Calu3 (cell line): ENCODE measurements around the gene APOL1. TPM values are rescaled to one million over a fixed set of nuclear protein-coding genes. Genes with fewer than 3 reads are reported as not detected.

Experiments
- BruUV-seq: library from RNA; stranded (reverse); fragments of 400-500 nt; replicated peaks from 2 replicates; lab custom pipeline; 2021; lab: Mats Ljungman, UMichigan
- CTCF ChIA-PET: fragments of 300-600 bp; sonication (Branson Sonifier 250); formaldehyde crosslinking; loops from one replicate; lab custom pipeline; 2022; ENCODE audit warnings: antibody characterized with exemption; lab: Charles Lee
- DNase-seq: peaks from one replicate; pipeline ENCODE4 v3.0.0; 2022
- H3K27ac Mint-ChIP-seq: one replicate; pipeline ENCODE4 v1.8.0; 2022; ENCODE audit warnings: mixed read lengths; ENCODE audit not compliant: unreplicated experiment
- H3K27me3 Mint-ChIP-seq: one replicate; pipeline ENCODE4 v1.8.0; 2022; ENCODE audit warnings: mixed read lengths; ENCODE audit not compliant: unreplicated experiment
- H3K36me3 Mint-ChIP-seq: one replicate; pipeline ENCODE4 v1.8.0; 2022; ENCODE audit warnings: mild to moderate bottlenecking, moderate library complexity, mixed read lengths; ENCODE audit not compliant: insufficient read depth, unreplicated experiment
- H3K4me1 Mint-ChIP-seq: one replicate; pipeline ENCODE4 v1.8.0; 2022; ENCODE audit warnings: mild to moderate bottlenecking, low read depth, mixed read lengths; ENCODE audit not compliant: unreplicated experiment
- H3K4me3 Mint-ChIP-seq: one replicate; pipeline ENCODE4 v1.8.0; 2022; ENCODE audit warnings: mild to moderate bottlenecking, low read depth, moderate library complexity, mixed read lengths; ENCODE audit not compliant: unreplicated experiment
- H3K9me3 Mint-ChIP-seq: one replicate; pipeline ENCODE4 v1.8.0; 2022; ENCODE audit warnings: low read depth, mixed read lengths; ENCODE audit not compliant: unreplicated experiment
- intact Hi-C: fragments of 100-400 bp; cut with micrococcal nuclease; formaldehyde crosslinking; loops from one replicate; pipeline ENCODE4 v1.10.0; 2022; ENCODE audit not compliant: unreplicated experiment
- total RNA-seq: library from RNA; stranded (reverse); gene quantifications from 2 replicates; pipeline ENCODE4 v1.2.3, GENCODE V29; 2022
- TF ChIP-seq, protein P1 (sequence below): fragments of 200-600 bp; IDR thresholded peaks from one replicate; pipeline ENCODE4 v1.8.0; 2022; ENCODE audit warnings: antibody characterized with exemption; ENCODE audit not compliant: unreplicated experiment

The APOL1 gene
- total RNA-seq, 1 experiment from 2014 or later = 313 TPM

DNA sequence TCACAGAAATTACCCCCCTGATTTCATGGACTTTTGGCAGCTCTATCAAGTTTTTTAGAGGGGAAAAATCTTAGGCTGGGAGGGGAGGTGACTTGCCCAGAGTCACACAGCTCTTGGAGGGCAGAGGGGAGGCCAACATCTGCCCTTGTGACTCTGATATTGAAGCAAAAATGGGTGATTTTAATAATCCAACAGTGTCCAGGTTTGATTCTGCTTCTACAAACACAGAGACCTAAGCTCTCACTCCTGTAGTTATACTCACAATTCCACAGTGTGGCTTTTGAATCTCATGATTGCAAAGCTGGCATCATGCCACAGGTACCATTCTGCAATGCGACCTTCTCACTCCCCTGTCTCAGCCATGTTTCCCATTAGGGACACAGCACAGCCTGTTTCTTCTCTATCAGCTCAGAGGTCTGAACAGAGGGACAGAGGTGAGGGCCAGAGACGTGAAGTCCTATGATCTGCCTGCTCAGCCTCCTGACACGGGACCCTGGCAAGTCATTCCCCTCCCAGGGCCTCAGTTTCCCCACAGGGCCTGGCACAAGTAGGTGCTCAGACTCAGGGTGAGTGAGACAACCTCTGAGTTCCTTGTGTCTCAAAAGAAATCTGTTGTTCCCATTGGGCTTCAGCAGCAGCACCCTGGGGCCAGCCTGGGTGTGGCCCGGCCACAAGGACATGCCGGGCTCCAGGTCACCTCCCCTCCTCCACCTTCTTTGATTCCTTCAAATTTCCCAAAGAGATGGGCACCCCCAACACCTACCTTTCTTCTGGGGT, 14.4 kb upstream of the APOL1 start:
- Mint-ChIP-seq H3K4me1 (peaks cover 68% of the 10 kb centered on the region), H3K4me3 (peak overlapping the region; percentile 97), H3K27ac (peak overlapping the region; percentile 95), H3K9me3 (peaks cover 4% of the 10 kb centered on the region), H3K36me3 (peaks cover 60% of the 10 kb centered on the region), H3K27me3 (no peaks in the 10 kb centered on the region)
- TSS peak; percentile 39 for BruUV-seq
- intact Hi-C loops = loop anchor here (2.0 kb wide), 1 partner anchor 14 kb away; the partner anchor contains the start of gene APOL1
- CTCF ChIA-PET = interaction anchor here (0.9 to 4.3 kb wide), 5 partner anchors 13 to 48 kb away, joined by 3 to 63 read pairs (median 4); partner anchors contain the start of gene APOL1
- TF ChIP-seq, protein P1, sequence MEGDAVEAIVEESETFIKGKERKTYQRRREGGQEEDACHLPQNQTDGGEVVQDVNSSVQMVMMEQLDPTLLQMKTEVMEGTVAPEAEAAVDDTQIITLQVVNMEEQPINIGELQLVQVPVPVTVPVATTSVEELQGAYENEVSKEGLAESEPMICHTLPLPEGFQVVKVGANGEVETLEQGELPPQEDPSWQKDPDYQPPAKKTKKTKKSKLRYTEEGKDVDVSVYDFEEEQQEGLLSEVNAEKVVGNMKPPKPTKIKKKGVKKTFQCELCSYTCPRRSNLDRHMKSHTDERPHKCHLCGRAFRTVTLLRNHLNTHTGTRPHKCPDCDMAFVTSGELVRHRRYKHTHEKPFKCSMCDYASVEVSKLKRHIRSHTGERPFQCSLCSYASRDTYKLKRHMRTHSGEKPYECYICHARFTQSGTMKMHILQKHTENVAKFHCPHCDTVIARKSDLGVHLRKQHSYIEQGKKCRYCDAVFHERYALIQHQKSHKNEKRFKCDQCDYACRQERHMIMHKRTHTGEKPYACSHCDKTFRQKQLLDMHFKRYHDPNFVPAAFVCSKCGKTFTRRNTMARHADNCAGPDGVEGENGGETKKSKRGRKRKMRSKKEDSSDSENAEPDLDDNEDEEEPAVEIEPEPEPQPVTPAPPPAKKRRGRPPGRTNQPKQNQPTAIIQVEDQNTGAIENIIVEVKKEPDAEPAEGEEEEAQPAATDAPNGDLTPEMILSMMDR = no peak
- DNase-seq = no peak

DNA sequence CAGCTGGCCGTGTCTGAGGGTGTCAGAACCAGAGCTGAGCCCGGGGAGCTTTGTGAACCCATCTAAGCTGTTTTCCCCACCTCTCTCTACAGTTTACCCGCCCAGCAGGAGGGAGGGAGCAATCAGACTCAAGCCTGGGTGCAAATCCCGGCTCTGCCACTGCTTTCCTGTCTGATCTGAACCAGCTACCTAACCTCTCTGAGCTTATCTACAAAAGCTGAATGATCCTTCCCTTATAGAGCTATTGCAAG, 13.9 kb upstream of the APOL1 start:
- Mint-ChIP-seq H3K36me3 (peaks cover 57% of the 10 kb centered on the region), H3K27ac (peak overlapping the region; percentile 95), H3K4me1 (peaks cover 66% of the 10 kb centered on the region), H3K9me3 (peaks cover 4% of the 10 kb centered on the region), H3K27me3 (no peaks in the 10 kb centered on the region), H3K4me3 (peak overlapping the region; percentile 97)
- BruUV-seq = no TSS peak
- intact Hi-C loops = loop anchor here (2.0 kb wide), 1 partner anchor 14 kb away; the partner anchor contains the start of gene APOL1
- TF ChIP-seq, protein P1 = no peak
- DNase-seq = no peak
- CTCF ChIA-PET = interaction anchor here (0.9 to 4.3 kb wide), 5 partner anchors 13 to 44 kb away, joined by 3 to 63 read pairs (median 4); partner anchors contain the start of gene APOL1

DNA sequence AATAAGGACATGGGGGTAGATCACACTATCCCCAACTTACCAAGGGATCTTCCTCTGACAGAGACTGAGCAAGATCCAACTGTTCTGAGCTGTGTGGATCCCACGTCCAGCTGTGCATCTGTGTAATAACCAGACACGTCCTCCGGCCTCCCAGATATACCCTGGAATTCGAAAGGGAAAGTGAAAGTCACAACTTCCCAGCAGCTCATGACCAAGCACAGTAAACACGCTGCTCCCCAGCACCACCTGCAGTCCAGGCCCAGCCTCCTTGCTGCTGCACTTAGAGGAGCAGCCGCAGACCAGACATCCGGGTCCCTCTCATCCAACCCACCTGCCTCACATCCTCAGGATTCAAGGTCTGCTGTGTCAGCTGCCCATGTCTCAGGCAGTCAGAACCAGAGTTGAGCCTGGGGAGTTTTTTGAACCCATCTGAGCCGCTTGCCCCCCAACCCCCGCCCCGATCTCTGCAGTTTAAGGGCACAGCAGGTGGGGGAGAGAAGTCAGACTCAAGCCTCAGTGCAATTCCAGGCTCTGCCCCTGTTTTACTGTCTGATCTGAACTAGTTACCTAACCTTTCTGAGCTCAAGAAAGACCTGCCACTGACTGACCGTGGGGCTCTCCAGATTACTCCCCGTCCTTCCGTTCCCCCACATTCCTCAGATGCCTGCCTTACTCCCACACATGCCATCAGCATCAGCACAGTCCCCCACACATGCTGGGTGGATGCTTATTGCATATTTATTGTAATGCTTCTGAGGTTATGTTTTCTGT, 13.3 kb upstream of the APOL1 start, which contains the start of gene APOL2:
TSS of gene APOL2 (minus strand) at position 127 of the 771 bp plus-strand sequence. CDS start 6,365 bp downstream, outside the sequence.
- CTCF ChIA-PET = interaction anchor here (0.9 to 4.3 kb wide), 5 partner anchors 12 to 45 kb away, joined by 3 to 63 read pairs (median 4); partner anchors contain the start of gene APOL1
- Mint-ChIP-seq H3K4me1 (peaks cover 66% of the 10 kb centered on the region), H3K4me3 (peak within 1 kb of the TSS; percentile 97), H3K9me3 (peaks cover 4% of the 10 kb centered on the region), H3K27me3 (no peaks in the 10 kb centered on the region), H3K27ac (peak within 1 kb of the TSS; percentile 95), H3K36me3 (peaks cover 52% of the 10 kb centered on the region)
- DNase-seq = peak; percentile 92
- intact Hi-C loops = loop anchor here (2.0 to 5.0 kb wide), 2 partner anchors 13 to 288 kb away; partner anchors contain the start of genes APOL1 and EIF3D
- BruUV-seq = no TSS peak
- TF ChIP-seq, protein P1 = peak; percentile 67

DNA sequence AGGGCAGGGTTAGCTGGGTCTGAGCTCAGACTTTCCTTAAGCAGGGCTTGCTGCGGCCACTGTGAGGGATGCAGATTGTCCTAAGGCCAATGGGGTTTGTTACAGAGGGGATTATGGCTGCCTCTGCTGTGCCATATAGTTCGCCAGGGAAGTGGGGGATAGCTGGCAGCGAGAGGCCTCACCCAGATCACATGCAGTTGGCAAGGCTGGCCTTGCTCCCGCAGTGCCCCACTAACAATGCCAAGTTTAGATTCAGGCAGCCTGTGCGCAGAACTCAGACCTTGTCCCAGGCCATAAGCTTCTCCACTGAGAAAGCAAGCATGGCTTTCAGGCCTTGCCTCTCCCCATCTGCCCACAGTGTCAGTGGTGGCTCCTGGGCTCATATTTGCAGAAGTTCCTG, 8.9 kb upstream of the APOL1 start:
- H3K4me3 Mint-ChIP-seq = no peak overlapping the region
- H3K36me3 Mint-ChIP-seq = peaks cover 19% of the 10 kb centered on the region
- BruUV-seq = no TSS peak
- no peak overlapping the region for H3K27ac Mint-ChIP-seq
- intact Hi-C loops = loop anchor here (5.0 kb wide), 1 partner anchor 283 kb away; the partner anchor contains the start of gene EIF3D
- TF ChIP-seq, protein P1 = no peak
- CTCF ChIA-PET = interaction anchor here (0.6 to 1.2 kb wide), 2 partner anchors 8 to 11 kb away, joined by 3 read pairs; no protein-coding TSS in a partner anchor
- H3K4me1 Mint-ChIP-seq = peaks cover 68% of the 10 kb centered on the region
- no peak for DNase-seq
- H3K27me3 Mint-ChIP-seq = no peaks in the 10 kb centered on the region
- H3K9me3 Mint-ChIP-seq = peaks cover 7% of the 10 kb centered on the region
